Body of pancreas (tissue), 4 donors: ENCODE measurements around the gene SLPI. TPM values are rescaled to one million over a fixed set of nuclear protein-coding genes. Genes with fewer than 3 reads are reported as not detected.

Source experiments
- ATAC-seq: fragments of 150-250 bp; one replicate; pipeline ENCODE4 v1.9.1; 2016
- DNase-seq, 4 donors: peaks; one replicate each; pipeline ENCODE4 v3.0.0-alpha.2; 2019
- H3K27ac ChIP-seq, 4 donors: fragments of 200-600 bp; sonication (generic); 1 replicate in 3 of 4; 2 replicates in 1 of 4; pipeline versions ENCODE4 v1.5.1 to v1.6.1; 2016 to 2019; ENCODE audit warnings: mild to moderate bottlenecking in 1 of 4, mixed read lengths in 1 of 4, moderate library complexity in 1 of 4
- H3K27me3 ChIP-seq, 2 donors: fragments of 200-600 bp; sonication (generic); one replicate each; pipeline ENCODE4 v1.6.0; 2016; ENCODE audit warnings: mild to moderate bottlenecking in 1 of 2
- H3K36me3 ChIP-seq, 2 donors: fragments of 200-600 bp; sonication (generic); replicated peaks in 1 of 2; 2 replicates each; pipeline ENCODE4 v1.5.1; 2016; ENCODE audit warnings: low read depth in 2 of 2; ENCODE audit not compliant: insufficient read depth in 1 of 2
- H3K4me1 ChIP-seq: fragments of 200-600 bp; sonication (generic); one replicate; pipeline ENCODE4 v1.6.0; 2016
- H3K4me3 ChIP-seq, 2 donors: fragments of 200-600 bp; sonication (generic); 1 replicate in 1 of 2; 2 replicates in 1 of 2; pipeline ENCODE4 v1.5.1; 2016 to 2019
- H3K9me3 ChIP-seq, 3 donors: fragments of 200-600 bp; sonication (generic); 1 replicate in 2 of 3; 2 replicates in 1 of 3; pipeline ENCODE4 v1.5.1; 2016
- POLR2A ChIP-seq, 3 donors: fragments of 450-650 bp; IDR thresholded peaks; one replicate each; pipeline ENCODE4 v1.6.1; 2016; ENCODE audit warnings: antibody characterized with exemption in 3 of 3, mild to moderate bottlenecking in 2 of 3
- WGBS, 2 donors: methylation state at CpG; one replicate each; pipeline ENCODE4 v1.1.5; 2017; 5-methylcytosine and 5-hydroxymethylcytosine counted together
- intact Hi-C: fragments of 100-400 bp; cut with DNase I; formaldehyde crosslinking; loops from one replicate; pipeline ENCODE4 v1.15.1; 2023
- total RNA-seq, 2 donors: library from RNA; depleted of rRNA; stranded (reverse); fragments of >200 nt; gene quantifications; one replicate each; pipeline ENCODE4 v1.1.0, GENCODE V29; 2016
- TF ChIP-seq, protein P1 (sequence below), 7 experiments: fragments of 450-650 bp in 4 of 7; fragments of 200-600 bp in 3 of 7; sonication (generic) in 3 of 7; IDR thresholded peaks; one replicate each; pipeline ENCODE4 v1.5.1; 2016 to 2019; ENCODE audit warnings: antibody characterized with exemption in 7 of 7

Gene SLPI
- total RNA-seq, 2 donors from 2014 or later = 14.5 to 34.0 TPM

DNA sequence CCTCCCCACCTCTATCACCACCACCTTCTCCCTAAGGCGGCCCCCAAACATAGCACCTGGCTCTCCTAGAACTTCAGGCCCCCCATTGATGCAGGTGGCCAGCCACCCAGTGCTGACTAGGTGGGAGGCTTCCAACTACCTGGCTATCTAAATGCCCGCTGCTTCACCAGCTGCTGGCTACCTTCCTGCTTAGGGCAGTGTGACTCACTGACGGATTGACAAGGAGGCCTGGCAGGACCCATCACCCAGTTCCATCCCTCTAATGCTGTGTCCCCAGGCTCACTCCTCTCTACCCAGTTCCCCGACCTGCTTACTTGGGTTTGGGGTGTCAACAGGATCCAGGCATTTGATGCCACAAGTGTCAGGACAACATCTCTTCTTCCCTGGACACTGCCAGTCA is 1.1 kb downstream of the SLPI start:
- DNase-seq (no peak), ATAC-seq (no peak)
- no peaks in the 10 kb centered on the region for H3K9me3 ChIP-seq
- H3K27me3 ChIP-seq = no peaks in the 10 kb centered on the region
- H3K36me3 ChIP-seq = no peaks in the 10 kb centered on the region
- WGBS, 2 donors = 90 to 92% methylated on average over 3 to 4 of the region's 4 CpGs
- H3K4me3 ChIP-seq = no peak overlapping the region
- peaks cover 15% of the 10 kb centered on the region for H3K4me1 ChIP-seq
- no peak for TF ChIP-seq POLR2A (IDR thresholded peaks at IDR 0.05)
- TF ChIP-seq, protein P1, sequence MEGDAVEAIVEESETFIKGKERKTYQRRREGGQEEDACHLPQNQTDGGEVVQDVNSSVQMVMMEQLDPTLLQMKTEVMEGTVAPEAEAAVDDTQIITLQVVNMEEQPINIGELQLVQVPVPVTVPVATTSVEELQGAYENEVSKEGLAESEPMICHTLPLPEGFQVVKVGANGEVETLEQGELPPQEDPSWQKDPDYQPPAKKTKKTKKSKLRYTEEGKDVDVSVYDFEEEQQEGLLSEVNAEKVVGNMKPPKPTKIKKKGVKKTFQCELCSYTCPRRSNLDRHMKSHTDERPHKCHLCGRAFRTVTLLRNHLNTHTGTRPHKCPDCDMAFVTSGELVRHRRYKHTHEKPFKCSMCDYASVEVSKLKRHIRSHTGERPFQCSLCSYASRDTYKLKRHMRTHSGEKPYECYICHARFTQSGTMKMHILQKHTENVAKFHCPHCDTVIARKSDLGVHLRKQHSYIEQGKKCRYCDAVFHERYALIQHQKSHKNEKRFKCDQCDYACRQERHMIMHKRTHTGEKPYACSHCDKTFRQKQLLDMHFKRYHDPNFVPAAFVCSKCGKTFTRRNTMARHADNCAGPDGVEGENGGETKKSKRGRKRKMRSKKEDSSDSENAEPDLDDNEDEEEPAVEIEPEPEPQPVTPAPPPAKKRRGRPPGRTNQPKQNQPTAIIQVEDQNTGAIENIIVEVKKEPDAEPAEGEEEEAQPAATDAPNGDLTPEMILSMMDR (IDR thresholded peaks at IDR 0.05) = no peak
- H3K27ac ChIP-seq = no peak overlapping the region
- intact Hi-C loops = no loop called here

DNA sequence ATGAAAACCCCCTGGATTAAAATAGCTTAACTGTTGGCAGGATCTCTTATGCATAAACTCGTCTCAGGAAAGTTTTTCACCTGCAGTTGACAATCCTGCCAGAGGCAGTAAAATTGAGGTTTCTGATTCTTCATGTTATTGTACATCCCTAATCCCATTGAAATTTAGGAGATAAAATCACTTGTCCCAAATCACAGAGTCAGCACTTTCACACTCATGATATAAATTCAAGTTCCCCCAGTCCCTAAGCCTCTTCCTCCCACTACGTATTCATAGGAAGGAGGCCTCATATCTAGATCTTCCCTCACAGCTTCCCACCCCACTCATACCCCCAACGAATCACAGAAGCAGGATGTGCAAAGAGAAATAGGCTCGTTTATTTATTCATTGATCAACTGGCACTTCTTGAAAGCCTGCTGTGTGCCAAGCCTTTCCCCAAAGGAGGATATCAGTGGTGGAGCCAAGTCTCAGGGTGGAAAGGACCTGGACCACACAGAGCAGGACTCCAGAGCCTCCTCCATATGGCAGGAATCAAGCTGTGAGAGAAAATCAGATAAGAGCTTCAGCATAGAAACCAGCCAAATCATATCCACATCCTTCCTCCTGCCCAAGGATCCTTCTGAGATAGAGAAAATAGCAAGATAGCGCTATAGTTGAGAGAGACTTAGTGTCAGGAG is 2.3 kb downstream of the SLPI start:
- Histone ChIP-seq H3K36me3 (no peaks in the 10 kb centered on the region), H3K9me3 (no peaks in the 10 kb centered on the region), H3K27me3 (no peaks in the 10 kb centered on the region), H3K4me1 (peaks cover 15% of the 10 kb centered on the region), H3K27ac (no peak overlapping the region), H3K4me3 (no peak overlapping the region)
- no peak for ATAC-seq
- intact Hi-C loops = no loop called here
- no peak for DNase-seq
- WGBS, 2 donors = 56 to 62% methylated on average over 5 of the region's 5 CpGs
- TF ChIP-seq, protein P1 (IDR thresholded peaks at IDR 0.05) = no peak
- TF ChIP-seq POLR2A (IDR thresholded peaks at IDR 0.05) = no peak

DNA sequence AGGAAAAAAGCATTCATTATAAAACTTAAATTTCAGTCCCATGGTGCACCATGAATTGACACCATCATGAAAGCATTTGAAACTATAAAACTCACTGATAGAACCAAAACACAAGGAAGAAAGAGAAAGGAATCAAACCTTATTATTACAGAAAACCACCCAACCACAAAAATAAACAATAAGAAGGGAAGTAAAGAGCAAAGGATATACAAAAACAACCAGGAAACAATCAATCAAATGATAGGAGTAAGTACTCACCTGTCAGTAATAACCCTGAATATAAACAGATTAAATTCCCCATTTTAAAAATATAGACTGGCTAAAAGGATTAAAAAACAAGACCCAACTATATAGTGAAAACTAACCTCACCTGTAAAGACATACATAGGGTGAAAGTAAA is 5.8 kb downstream of the SLPI start:
- Histone ChIP-seq H3K27ac (no peak overlapping the region), H3K4me3 (no peak overlapping the region), H3K4me1 (no peaks in the 10 kb centered on the region), H3K36me3 (no peaks in the 10 kb centered on the region), H3K27me3 (no peaks in the 10 kb centered on the region), H3K9me3 (no peaks in the 10 kb centered on the region)
- intact Hi-C loops = no loop called here
- no peak for ATAC-seq
- DNase-seq = no peak
- no peak for TF ChIP-seq POLR2A (IDR thresholded peaks at IDR 0.05)
- TF ChIP-seq, protein P1 (IDR thresholded peaks at IDR 0.05) = no peak

DNA sequence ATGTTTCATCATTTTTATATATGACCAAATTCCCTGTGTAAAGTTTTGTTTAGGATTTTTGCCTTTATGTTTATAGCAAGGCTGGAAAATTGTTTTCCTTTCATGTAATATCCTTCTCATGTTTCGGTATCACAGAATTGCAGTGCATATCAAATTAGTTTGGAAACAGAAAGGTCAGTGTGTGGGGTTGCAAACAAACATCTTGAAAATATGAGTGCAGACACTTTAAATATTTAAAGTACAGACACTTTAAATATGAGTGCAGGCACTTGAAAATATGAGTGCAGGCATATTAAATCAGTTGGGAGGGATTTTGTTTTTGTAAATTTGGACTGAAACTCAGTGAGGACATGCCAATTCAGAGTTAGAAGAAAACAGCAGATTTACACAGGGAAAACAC is 6.5 kb downstream of the SLPI start:
- no peaks in the 10 kb centered on the region for H3K27me3 ChIP-seq
- TF ChIP-seq, protein P1 (IDR thresholded peaks at IDR 0.05) = no peak
- TF ChIP-seq POLR2A (IDR thresholded peaks at IDR 0.05) = no peak
- ATAC-seq (no peak), DNase-seq (no peak)
- H3K36me3 ChIP-seq = no peaks in the 10 kb centered on the region
- H3K4me3 ChIP-seq = no peak overlapping the region
- WGBS, 2 donors = 81 to 90% methylated on average over 1 of the region's 1 CpG
- no peaks in the 10 kb centered on the region for H3K4me1 ChIP-seq
- no peak overlapping the region for H3K27ac ChIP-seq
- H3K9me3 ChIP-seq = no peaks in the 10 kb centered on the region
- intact Hi-C loops = no loop called here

DNA sequence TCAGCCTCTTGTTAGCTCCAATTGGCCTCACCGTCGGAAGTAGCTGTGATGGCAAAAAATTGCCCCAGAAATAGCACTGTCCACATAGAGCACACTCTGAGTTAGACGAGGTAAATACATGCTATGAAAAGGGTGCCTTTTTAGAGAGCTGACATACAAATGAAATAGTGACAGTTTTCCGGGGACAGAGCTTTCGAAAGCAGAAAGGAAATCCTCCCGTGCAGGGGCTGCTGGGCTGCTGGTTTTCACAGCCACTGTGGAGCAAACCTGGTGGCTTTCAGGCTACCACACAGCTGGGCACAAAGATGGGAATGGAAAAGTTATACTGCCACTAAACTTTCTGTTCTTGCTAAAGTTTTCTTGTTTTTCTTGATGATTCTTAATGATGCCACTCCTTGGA is 8.3 kb downstream of the SLPI start:
- Histone ChIP-seq H3K4me1 (no peaks in the 10 kb centered on the region), H3K9me3 (no peaks in the 10 kb centered on the region), H3K36me3 (no peaks in the 10 kb centered on the region), H3K27ac (no peak overlapping the region), H3K4me3 (no peak overlapping the region), H3K27me3 (no peaks in the 10 kb centered on the region)
- ATAC-seq = no peak
- TF ChIP-seq, protein P1 (IDR thresholded peaks at IDR 0.05) = no peak
- TF ChIP-seq POLR2A (IDR thresholded peaks at IDR 0.05) = no peak
- 43 to 48% methylated on average over 6 of the region's 6 CpGs for WGBS, 2 donors
- intact Hi-C loops = no loop called here
- DNase-seq = no peak
